Hepatocyte (in vitro differentiated cells): Measurements from ENCODE around the gene ACOT12. TPM values are rescaled to one million over a fixed set of nuclear protein-coding genes. Genes with fewer than 3 reads are reported as not detected.

Experiments used
- DNase-seq: peaks from one replicate; pipeline ENCODE4 v3.0.0-alpha.2; 2016; ENCODE audit warnings: low spot score
- H2AFZ ChIP-seq: fragments of 200-600 bp; sonication (generic); 2 replicates; pipeline ENCODE4 v1.6.0; 2016; ENCODE audit warnings: antibody characterized with exemption, mild to moderate bottlenecking
- H3K27ac ChIP-seq: fragments of 200-600 bp; sonication (generic); 2 replicates; pipeline ENCODE4 v1.5.1; 2016; ENCODE audit warnings: mild to moderate bottlenecking
- H3K27me3 ChIP-seq: fragments of 200-600 bp; sonication (generic); 2 replicates; pipeline ENCODE4 v1.6.1; 2016
- H3K36me3 ChIP-seq: fragments of 200-600 bp; sonication (generic); replicated peaks from 2 replicates; pipeline ENCODE4 v1.5.1; 2016; ENCODE audit warnings: low read depth; ENCODE audit not compliant: insufficient read depth
- H3K4me1 ChIP-seq: fragments of 200-600 bp; sonication (generic); 2 replicates; pipeline ENCODE4 v1.5.1; 2016; ENCODE audit warnings: mild to moderate bottlenecking, moderate library complexity; ENCODE audit not compliant: insufficient read depth
- H3K4me2 ChIP-seq: fragments of 200-600 bp; sonication (generic); 2 replicates; pipeline ENCODE4 v1.6.0; 2016
- H3K4me3 ChIP-seq: fragments of 200-600 bp; sonication (generic); 2 replicates; pipeline ENCODE4 v1.5.1; 2016; ENCODE audit warnings: mild to moderate bottlenecking
- H3K79me2 ChIP-seq: fragments of 200-600 bp; sonication (generic); 2 replicates; pipeline ENCODE4 v1.6.0; 2017; ENCODE audit warnings: mild to moderate bottlenecking
- H3K9me2 ChIP-seq: fragments of 200-600 bp; sonication (generic); replicated peaks from 2 replicates; pipeline ENCODE4 v1.6.0; 2017; ENCODE audit warnings: mild to moderate bottlenecking; ENCODE audit not compliant: insufficient read depth
- H3K9me3 ChIP-seq: fragments of 200-600 bp; sonication (generic); 2 replicates; pipeline ENCODE4 v1.5.1; 2016; ENCODE audit warnings: low read depth, mild to moderate bottlenecking
- H4K20me1 ChIP-seq: fragments of 200-600 bp; sonication (generic); 2 replicates; pipeline ENCODE4 v1.6.0; 2016; ENCODE audit warnings: mild to moderate bottlenecking; ENCODE audit not compliant: insufficient read depth, poor library complexity, severe bottlenecking
- EZH2 ChIP-seq: fragments of 200-600 bp; sonication (generic); IDR thresholded peaks from 2 replicates; pipeline ENCODE4 v1.6.1; 2016; ENCODE audit warnings: antibody characterized with exemption, mild to moderate bottlenecking, borderline replicate concordance
- EZH2phosphoT487 ChIP-seq: fragments of 200-600 bp; sonication (generic); IDR thresholded peaks from one replicate; pipeline ENCODE4 v1.6.1; 2018; ENCODE audit warnings: antibody characterized with exemption, mild to moderate bottlenecking, low read depth, moderate library complexity; ENCODE audit not compliant: unreplicated experiment, severe bottlenecking
- WGBS: methylation state at CpG from one replicate; pipeline ENCODE4 v1.1.6; 2016; ENCODE audit warnings: low lambda C conversion rate; ENCODE audit errors: missing lambda C conversion rate; 5-methylcytosine and 5-hydroxymethylcytosine counted together
- polyA plus RNA-seq: library from polyadenylated mRNA; unstranded; fragments of >200 nt; fragmentation: Nextera tagmentation; extraction: Ambion mirVana; gene quantifications from 2 replicates; pipeline ENCODE4 v1.2.1, GENCODE V29; 2016
- total RNA-seq: library from RNA; depleted of rRNA; stranded (reverse); fragments of >200 nt; gene quantifications from 2 replicates; pipeline ENCODE4 v1.2.3, GENCODE V29; 2014
- TF ChIP-seq, protein P1 (sequence below): fragments of 200-600 bp; sonication (generic); IDR thresholded peaks from 2 replicates; pipeline ENCODE4 v1.5.1; 2016; ENCODE audit warnings: antibody characterized with exemption, mild to moderate bottlenecking; ENCODE audit not compliant: poor library complexity

The ACOT12 gene
- total and polyA plus RNA-seq, 2 experiments from 2014 or later = 2.9 to 10.2 TPM

DNA sequence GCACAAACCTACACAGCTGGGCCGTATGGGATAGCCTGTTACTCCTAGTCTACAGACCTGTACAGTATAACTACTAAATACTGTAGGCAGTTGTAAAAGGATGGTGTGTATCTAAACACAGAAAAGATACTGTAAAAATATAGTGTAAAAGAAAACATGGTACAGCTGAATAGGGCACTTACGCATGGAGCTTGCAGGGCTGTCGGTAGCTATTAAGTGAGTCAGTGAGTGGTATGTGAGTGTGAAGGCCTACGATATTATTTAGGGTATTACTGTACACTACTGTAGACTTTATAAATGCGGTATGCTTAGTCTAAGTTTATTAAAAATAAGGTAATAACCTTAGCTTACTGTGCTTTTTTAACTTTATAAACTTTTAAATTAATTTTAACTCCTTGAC is 91.3 kb downstream of the ACOT12 start:
- Histone ChIP-seq H3K4me3 (peak overlapping the region; percentile 54), H3K79me2 (peaks cover 60% of the 10 kb centered on the region), H3K9me3 (no peaks in the 10 kb centered on the region), H3K27ac (peak overlapping the region; percentile 94), H3K36me3 (no peaks in the 10 kb centered on the region), H3K27me3 (no peaks in the 10 kb centered on the region), H3K4me2 (peak overlapping the region; percentile 87), H3K9me2 (no peaks in the 10 kb centered on the region), H4K20me1 (no peaks in the 10 kb centered on the region), H2AFZ (no peak overlapping the region), H3K4me1 (peaks cover 15% of the 10 kb centered on the region)
- 91% methylated on average over 5 of the region's 5 CpGs for WGBS
- no peak for DNase-seq
- TF ChIP-seq EZH2 (no peak), EZH2phosphoT487 (no peak)
- TF ChIP-seq, protein P1, sequence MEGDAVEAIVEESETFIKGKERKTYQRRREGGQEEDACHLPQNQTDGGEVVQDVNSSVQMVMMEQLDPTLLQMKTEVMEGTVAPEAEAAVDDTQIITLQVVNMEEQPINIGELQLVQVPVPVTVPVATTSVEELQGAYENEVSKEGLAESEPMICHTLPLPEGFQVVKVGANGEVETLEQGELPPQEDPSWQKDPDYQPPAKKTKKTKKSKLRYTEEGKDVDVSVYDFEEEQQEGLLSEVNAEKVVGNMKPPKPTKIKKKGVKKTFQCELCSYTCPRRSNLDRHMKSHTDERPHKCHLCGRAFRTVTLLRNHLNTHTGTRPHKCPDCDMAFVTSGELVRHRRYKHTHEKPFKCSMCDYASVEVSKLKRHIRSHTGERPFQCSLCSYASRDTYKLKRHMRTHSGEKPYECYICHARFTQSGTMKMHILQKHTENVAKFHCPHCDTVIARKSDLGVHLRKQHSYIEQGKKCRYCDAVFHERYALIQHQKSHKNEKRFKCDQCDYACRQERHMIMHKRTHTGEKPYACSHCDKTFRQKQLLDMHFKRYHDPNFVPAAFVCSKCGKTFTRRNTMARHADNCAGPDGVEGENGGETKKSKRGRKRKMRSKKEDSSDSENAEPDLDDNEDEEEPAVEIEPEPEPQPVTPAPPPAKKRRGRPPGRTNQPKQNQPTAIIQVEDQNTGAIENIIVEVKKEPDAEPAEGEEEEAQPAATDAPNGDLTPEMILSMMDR = no peak

DNA sequence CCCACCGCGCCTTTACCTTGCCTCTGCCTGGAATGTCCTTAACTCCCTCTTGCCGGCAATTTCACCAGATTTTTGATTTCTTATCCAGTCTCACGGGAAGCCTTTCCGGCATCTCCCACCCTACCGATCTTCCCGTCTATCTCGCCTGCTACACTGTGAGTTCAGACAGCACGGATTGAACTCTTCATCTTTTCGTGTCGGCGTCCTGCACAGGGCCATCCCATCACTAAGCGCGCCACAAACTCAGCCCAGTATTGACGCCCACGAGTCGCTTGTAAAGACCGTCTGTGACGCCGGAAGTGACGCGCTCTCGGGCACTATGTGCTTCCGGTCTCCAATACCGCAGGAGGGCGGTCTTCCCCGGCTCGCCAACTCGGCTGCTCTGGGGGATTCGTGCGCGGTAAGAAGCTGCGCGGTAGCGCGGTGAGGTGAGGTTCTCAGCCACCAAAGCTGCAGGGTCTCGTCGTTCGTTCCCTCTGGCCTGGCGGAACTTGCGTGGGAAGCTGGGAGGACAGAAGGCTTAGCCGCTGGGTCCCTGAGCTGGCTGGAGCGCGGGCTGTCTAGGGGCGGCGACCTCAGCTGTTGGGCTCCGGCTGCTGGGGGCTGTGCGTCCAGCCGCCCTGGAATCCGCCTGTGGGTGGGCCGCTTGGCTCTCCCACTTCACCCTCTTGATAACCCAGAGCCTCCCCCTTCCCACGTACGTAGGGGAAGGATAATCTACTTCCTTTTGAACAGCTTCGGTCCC is 92.5 kb downstream of the ACOT12 start, which contains the start of gene ZCCHC9:
TSS of gene ZCCHC9 (plus strand) at position 317 of the 745 bp plus-strand sequence. CDS start 3,171 bp downstream, outside the sequence.
- Histone ChIP-seq H3K4me1 (peaks cover 15% of the 10 kb centered on the region), H3K79me2 (peaks cover 60% of the 10 kb centered on the region), H3K4me2 (peak within 1 kb of the TSS; percentile 90), H3K4me3 (peak within 1 kb of the TSS; percentile 57), H3K9me3 (no peaks in the 10 kb centered on the region), H4K20me1 (no peaks in the 10 kb centered on the region), H3K27ac (peak within 1 kb of the TSS; percentile 94), H3K9me2 (no peaks in the 10 kb centered on the region), H3K36me3 (no peaks in the 10 kb centered on the region), H3K27me3 (no peaks in the 10 kb centered on the region), H2AFZ (peak within 1 kb of the TSS; percentile 82)
- WGBS = 1% methylated on average over 54 of the region's 54 CpGs
- TF ChIP-seq EZH2 = no peak
- TF ChIP-seq, protein P1 = peak; percentile 14
- TF ChIP-seq EZH2phosphoT487 = no peak
- peak; percentile 97 for DNase-seq

DNA sequence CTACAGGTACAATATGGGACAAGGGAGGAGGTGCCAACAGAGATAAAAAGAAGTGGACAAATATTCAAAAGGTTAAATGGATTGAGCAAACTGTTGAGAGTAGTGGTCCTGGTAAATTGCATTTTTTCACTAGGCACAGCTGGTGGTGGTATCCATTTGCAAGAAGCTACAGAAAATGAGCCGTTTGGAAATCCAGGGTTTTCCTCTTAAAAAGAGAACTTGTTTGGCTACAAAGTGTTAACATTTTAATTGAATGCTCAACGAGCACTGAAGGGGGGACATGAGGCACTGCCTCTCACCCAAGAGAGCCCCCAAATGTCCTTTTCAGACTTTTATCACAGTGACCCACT is 93.0 kb downstream of the ACOT12 start:
- 0% methylated on average over 2 of the region's 2 CpGs for WGBS
- Histone ChIP-seq H4K20me1 (no peaks in the 10 kb centered on the region), H3K27me3 (no peaks in the 10 kb centered on the region), H2AFZ (peak overlapping the region; percentile 70), H3K36me3 (no peaks in the 10 kb centered on the region), H3K9me2 (no peaks in the 10 kb centered on the region), H3K4me3 (peak overlapping the region; percentile 57), H3K27ac (peak overlapping the region; percentile 94), H3K4me2 (peak overlapping the region; percentile 90), H3K79me2 (peaks cover 63% of the 10 kb centered on the region), H3K9me3 (no peaks in the 10 kb centered on the region), H3K4me1 (peaks cover 15% of the 10 kb centered on the region)
- DNase-seq = no peak
- no peak for TF ChIP-seq EZH2phosphoT487
- TF ChIP-seq, protein P1 = no peak
- TF ChIP-seq EZH2 = no peak
